ENCODE data around the gene HECA.

GRCh38 chr6:139131736-139132280 lies 3.1 kb upstream of the HECA start:
- TF ChIP-seq CTCF (IDR thresholded peaks at IDR 0.05; ENCODE audit: low read length) (peak; percentile 31; the same call in 1 of the 2 replicates), EZH2phosphoT487 (IDR thresholded peaks at IDR 0.05; ENCODE audit: low read length) (no peak), EZH2 (optimal IDR thresholded peaks at IDR 0.05; ENCODE audit: low read depth, low read length) (no peak)

All from MM.1S (cell line).